HG03457 (cell line): ENCODE measurements around the gene MYLK.
"Not testable (repeated sequence)": the region's sequence is repeated elsewhere in the genome, so short reads cannot be mapped to it uniquely, and the experiment has no call there.

Experiments used
- ATAC-seq: cut with Tn5 transposase; IDR thresholded peaks from one replicate; pipeline ENCODE4 v1.9.1; 2021; ENCODE audit warnings: moderate number of reproducible peaks; ENCODE audit not compliant: unreplicated experiment

The MYLK gene

DNA sequence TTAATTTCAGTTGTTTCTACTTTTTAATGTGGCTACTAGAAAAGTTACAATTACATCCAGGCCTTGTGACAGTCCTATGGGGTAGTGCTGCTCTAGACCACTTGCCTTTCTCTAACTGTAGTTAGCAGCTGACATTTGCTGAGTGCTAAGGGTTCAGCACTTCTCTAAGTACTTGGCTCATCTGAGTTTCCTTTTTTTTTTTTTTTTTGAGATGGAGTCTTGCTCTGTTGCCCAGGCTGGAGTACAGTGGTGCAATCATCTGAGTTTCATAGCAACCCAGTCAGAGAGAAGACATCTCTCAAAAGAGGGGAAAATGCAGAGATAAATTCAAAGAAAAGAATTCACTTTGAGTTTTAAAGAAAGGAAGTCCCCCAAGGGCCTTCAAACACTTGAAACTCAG, 130.8 kb downstream of the MYLK start:
- no peak for ATAC-seq

DNA sequence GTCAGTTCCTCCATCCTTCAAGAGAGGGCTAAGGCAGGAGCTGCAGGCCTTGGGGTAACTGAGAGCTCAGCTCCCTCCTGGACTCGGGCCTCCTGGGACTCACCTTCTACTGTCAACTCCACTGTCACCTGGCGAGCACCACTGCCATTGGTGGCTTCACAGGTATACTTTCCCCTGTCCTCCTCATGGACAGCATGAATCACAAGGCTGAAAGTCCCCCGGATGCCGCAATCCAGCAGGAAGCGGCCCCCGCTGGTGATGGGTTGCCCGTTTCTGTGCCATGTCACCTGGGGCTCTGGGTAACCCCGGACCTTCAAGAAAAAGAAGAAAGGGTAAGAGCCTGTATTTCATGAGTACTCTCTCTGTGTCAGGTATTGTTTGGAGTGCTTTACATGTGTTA, 131.9 kb downstream of the MYLK start:
- no peak for ATAC-seq

DNA sequence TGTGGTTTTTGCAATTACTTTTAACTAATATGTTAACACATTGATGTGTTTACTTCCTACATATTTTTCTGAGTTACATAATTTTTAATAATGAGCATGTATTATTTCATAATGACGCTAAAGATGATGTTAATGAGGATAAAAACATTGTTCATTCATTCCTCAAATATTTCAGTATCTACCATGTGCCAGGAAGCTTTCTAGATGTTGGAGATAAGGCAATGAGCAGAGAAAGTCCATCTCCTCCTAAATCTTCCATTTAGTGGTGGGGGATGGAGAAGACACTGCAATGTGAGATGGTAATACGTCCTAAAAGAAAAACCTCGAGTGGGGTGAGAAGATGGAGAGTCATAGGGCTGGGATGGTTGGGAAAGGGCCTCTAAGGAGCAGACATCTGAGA, 132.7 kb downstream of the MYLK start:
- ATAC-seq: no peak

DNA sequence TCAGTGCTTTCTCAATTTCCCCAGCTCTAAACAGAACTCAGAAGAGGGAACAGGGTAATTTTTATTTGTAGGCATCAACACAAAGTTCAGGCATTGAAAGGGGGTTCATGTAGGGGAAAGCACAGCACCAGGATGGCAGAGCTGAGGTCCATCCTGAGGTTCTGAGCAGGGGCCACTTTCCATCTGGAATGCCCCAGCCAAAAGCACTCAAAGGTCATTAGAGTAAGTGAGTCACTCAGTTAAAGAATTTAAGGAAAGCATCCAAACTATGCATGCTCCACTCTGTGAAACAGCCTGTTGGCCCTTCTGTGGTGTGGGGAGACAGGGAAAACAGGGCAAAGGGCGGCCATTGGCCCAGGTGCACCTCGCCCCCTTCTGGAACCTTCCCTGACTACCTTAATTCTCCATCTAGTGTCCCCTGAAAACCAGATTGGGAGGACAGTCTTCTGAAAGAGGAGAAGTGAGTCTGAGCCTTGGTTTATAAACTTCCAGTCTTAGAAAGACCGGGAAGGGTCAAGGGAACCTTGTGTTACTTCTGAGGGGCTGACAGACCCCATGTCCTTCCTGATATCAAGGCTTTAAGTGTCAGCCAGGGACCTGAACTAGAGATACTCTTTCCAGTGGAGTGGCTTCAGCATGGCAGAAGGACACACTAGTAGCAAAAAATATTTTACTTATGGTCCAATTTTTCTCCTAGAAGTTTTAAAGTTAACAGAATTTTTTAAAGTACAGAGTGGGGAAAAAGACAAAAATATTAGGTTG, 133.3 kb downstream of the MYLK start:
- ATAC-seq: no peak

DNA sequence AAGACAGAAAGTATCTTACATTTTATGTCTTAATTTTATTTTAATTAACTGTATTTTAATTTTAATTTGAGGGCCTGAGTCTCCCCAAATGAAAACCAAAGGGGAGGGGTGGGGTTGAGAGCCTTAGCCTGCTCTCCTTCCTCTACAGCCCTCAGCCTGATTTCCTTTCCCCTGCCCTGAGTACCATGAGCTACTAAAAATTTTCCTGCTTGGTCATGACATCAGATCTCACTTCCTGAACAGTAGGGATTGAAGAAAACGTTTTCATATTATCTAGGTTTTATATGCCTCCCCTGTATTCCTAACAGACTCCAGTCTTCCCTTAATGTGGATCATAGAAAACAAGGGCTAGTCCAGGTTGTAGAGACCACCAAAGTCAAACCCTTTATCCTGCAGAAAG, 133.9 kb downstream of the MYLK start:
- ATAC-seq: no peak

DNA sequence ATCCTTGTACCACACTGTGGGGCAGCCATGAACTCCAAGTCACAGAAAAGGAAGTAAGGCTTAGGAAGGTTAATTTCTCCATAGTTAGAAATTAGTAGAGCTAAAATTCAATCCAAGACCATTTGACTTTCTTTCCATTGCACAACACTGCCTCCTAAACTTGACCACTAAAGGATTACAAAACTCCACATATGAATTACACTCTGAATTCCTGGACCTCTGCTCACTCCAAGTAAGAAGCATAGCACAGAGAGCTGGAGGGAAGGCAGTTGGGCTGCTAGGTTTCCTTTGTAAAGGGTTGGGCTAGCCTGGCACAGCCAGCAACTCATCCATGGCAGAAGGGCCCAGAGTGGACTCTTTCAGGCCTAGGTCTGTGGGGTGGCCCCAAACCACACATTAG, 134.4 kb downstream of the MYLK start:
- ATAC-seq: no peak

DNA sequence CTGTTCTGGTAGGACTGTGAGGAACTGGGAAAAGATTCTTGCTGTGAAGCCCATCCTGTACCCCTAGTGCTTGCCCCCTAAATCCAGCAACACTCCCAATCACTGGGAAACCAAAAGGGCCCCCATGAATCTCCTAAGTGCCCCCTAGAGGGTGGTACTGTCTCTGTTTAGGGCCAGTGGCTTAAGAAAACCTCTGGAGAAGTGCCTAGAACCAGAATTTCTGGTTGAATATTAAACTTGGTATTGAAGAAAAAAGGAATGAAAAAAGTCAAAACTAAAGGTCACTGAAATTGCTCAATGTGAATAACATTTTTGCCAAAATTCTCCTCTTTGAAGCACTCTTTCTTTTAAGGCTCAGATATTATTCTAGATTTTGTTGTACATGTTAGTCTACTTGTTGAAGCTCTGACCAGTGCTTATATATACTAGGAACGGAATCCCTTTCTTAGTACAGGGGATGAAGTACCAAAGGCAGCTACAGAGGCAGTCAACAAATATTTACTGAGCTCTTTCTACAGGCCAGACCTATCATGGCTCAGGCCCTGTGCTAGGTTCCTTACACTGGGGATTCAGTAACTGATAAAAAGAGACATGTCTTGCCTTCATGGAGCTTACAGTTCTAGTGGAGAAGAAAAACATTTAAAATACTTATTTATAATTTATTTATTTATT, 138.8 kb downstream of the MYLK start:
- ATAC-seq: no peak

DNA sequence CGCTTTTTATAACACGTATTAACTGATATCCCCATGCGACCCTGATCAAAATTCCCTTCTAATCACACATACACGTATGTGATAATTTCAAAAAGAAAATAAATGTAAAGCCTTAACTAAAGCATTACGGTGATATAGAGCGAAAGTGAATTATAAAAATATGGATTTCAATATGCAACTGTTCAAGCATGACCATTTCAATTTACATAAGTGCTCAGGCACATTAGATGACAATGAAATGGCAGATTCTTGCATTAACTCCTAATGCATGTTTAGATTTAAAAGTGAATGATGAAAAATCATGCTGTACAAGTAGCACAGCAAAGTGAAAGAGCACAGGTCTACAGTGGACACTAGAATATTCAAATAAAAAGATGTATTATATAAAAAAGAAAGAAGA, 140.1 kb downstream of the MYLK start:
- no peak for ATAC-seq

DNA sequence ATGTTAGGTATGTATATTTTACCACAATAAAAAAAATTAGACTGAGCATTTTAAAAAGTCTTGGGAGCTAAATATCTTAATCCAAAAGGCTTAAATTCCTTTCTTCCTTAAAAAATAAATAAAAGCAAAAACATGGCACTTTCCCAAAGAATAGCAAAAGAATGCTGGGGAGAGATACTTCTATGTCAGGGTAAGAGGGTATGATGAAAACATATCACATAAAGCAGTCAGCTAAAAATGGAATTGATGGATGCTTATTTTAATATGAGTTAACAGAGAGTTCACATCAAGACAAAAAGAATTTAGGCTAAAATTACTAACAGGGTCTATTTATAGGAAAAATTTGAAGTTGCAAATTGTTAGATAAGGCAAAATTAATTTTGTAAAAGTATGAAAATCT, 141.0 kb downstream of the MYLK start:
- ATAC-seq: no peak

DNA sequence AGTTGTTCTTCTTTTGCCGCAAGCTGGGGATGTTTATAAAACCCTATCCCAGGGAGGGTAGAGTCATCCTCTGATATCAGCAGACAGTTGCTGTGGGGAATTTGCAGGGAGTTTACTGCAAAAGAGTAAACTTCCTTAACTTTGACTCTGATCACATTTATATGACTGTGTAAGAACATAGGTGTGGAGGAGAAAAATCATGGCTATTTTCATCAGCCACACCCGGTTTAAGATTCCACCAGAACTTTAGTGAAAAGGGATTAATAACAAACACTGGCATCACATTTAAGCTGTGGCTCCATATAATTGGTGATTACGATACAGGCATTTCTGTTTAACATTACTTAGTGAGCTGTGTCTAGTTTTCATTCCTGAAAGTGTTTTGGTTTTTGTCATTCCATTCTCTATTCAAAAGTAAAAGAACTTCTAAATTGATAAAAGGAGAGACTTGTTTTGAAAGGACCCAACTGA, 143.1 kb downstream of the MYLK start:
- ATAC-seq: no peak

DNA sequence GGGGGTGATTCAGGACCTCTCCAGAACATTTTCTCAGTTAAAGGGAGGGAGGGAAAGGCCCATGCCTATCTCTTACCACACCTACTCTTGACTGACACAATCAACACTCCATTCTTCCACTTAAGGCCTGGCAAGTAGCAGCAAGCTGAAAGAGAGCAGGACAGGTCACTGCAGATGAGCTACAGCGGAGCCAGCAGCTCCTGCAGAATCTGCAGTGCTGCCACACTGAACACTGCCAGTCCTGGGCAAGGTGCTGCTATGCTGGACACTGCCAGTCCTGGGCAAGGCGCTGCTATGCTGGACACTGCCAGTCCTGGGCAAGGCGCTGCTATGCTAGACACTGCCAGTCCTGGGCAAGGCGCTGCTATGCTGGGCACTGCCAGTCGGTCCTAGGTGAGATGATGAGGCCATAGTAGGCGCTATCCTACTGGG, 143.7 kb downstream of the MYLK start:
- ATAC-seq: no peak

DNA sequence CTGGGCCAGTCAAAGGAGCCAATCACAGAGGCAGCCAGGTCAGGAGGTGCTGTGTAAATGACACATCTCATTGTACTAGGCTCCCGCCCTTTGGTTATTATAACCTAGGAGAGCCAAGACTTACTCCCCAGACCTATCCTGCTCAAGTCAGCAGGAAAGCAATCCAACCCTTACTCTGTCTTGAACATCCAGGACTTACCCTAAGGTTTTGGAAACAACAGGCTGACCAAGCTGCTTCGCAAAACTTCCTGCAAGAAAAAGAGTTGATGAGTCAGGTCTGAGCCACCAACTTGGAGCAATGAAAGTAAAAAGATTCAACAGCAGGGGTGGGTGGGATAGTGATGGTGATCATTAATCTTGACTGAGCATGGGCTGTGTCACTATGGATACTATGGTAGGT, 144.4 kb downstream of the MYLK start:
- no peak for ATAC-seq

DNA sequence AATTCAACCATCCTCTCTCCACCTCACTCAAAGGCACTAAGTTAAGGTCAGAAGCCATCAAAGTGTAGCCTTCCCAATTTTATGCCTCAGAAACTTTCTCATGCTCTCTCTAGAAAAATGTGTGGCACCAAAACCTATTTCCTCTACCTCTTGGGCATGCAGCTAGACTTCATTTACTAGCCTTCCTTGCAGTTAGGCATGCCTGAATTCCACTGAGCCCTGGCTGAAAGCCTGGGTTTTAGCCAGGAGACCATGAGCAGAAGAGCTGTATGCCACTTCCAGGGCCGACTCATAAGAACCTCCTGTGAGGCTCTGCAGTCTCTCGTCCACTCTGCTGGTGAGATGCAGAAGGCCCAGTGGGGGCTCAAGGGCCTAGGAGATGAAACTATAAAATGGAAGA, 145.0 kb downstream of the MYLK start:
- no peak for ATAC-seq

DNA sequence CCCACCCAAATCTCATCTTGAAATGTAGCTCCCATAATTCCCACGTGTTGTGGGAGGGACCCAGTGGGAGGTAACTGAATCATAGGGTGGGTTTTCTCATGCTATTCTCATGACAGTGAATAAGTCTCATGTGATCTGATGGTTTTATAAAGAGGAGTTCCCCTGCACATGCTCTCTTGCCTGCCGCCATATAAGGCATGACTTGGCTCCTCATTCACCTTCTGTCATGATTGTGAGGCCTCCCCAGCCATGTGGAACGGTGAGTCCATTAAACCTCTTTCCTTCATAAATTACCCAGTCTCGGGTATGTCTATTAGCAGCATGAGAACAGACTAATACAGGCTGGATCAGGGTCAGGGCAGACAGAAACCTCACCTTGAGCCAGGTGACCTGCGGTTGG, 145.6 kb downstream of the MYLK start:
- ATAC-seq: not testable (repeated sequence)

DNA sequence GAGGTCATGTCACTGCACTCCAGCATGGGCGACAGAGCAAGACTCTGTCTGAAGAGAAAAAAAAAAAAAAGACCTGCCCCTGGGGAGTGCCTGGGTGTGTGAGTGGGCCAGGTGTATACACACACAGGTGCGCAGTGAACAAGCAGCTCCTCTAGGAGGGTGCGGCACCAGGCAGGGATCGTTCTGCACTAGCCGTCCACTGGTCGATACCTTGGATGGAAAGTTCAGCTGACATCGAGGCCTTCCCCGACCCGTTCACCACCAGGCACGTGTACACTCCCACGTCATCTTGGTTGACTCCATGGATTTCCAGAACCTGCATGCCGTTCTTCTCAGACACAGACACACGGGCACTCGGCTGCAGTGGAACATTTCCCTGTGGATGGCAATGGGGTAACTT, 147.0 kb downstream of the MYLK start:
- ATAC-seq: no peak

DNA sequence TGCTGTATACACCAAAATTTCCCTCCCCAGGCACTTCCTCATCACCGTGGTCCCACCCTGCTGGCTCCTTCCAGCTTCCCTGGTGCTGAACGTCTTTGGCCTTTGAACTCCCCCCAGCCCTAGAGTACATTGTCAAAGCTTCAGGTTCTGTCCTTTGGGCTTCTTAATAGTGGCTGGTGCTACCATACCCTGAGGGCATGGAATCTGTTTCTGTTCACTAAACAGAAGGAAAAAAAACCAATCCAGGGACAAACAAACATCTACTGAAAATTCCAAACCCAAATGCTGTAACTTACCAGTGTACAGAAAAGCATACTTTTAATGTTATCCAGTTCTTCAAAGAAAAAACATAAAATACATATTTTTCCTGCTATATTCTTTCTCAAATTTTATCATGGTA, 148.7 kb downstream of the MYLK start:
- ATAC-seq: no peak

DNA sequence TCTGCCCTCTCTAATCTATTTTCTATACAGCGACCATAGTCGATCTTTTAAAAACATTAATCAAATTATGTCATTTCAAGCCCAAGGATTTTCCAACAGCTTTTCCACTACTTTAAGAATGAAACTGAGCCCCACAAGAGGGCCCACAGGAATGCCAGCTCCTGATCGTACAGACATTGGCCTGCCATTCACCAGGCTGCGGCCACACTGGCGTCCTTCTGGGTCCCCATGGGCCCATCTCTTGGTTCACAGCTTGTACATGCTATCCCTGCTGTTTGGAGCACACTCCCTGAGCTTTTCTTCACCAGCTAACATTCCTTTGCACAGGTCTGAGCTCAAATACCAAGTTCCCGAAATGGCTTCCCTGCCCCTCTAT, 149.6 kb downstream of the MYLK start:
- ATAC-seq: no peak

DNA sequence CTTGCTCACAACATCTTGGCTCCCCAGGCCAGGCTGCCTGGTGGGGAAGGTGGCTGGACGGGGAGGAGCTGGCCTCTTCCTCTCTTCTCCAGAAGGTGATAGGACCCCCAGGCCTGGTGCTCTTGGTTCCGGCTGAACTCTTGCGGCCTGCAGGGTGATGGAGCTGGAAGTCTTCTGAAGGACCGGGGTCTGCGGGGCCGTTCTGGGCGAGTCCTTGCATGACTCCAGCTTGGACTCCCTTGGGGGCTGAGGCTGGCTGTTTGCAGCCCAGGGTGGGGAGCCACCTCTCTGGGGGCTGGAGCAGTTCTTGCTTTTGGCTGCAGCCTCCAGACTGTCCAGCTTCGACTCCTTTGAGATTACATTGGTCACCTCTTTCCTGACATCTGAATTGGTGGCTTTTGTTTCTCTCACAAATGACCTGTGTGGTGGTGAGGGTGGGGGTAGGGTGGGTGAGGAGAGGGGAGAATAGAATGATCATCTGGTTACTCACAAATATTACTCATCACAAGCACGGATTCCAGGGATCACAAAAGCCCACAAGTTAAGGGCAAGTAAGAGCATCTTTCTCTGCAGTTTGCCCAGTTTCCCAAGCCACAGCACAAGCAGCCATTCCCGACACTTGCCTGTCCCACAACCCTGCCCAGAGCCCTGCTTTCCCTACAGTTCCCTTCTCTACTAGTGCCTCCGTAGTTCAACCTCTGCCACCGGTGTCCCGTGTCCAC, 150.2 kb downstream of the MYLK start:
- ATAC-seq: no peak

DNA sequence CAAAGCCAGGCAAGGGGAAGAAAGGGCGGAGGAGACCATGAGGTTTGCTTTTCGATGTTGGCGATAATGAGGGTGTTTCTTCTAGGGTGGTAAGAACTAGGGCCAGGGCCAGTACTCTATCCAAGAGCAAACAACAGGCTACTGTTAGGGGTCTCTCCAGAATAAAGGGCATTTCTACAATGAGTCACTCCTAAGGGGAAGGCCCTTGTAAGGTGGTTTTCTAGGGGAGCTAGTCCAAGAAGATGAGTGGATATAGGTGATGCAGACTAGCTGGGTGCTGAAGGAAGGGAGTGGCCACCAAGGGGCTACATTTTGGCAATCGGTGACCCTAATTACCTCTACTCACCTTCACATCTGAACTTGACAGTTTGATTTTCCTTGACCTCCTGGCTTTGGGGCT, 150.8 kb downstream of the MYLK start:
- no peak for ATAC-seq

DNA sequence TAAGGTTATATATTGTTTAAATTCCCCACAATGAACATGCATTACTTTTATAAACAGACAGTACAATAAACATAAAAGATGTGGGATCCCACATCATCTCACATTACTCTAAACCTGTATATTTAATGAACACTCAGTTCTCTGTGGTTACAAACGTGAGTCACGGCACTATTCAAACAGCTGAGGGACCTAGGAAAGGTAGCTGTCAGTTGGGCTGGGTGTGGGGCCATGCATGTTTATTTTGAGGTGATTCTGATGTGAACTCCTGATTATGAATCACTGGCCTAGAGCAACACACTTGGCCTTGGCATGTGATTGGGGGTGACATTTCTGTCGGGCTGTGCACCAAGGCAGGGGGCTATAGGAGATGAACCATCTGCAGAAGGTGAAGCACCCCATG, 151.7 kb downstream of the MYLK start:
- ATAC-seq: no peak

DNA sequence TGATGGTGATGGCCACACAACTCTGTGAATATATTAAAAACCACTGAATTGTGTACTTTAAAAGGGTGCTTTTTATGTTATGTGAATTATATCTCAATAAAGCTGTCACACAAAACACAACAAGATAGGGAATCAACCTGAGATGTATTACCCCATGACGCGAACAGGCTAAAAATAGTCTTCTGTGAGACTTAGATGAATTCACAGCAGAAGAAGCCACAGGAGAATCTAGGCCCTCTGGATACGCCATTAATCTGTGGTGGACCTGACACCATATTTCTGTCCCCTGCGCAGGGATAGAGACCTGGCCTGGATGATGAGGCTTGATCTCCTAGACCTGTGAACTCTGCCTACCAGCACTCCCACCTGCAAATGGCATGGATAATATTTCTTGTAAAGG, 153.3 kb downstream of the MYLK start:
- ATAC-seq: no peak

DNA sequence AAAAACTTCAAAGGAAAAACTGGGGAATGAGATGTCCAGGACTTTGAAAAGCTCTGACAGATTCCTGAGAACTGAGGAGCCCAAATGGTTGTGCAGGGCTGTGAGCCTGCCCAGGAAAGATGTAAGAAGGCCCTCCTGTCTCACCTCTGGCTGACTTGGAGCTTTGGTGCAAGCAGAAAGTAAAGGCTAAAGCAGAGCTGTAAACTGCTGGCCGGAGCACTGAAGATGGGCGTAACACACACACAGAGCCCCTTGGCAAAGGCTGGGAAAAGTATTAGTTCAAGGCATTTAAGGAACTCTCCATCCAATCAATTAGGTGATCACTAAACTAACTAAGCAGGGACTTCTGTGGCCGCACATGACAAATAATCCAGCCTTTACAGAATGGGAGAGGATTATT, 155.1 kb downstream of the MYLK start:
- no peak for ATAC-seq
